GM19372 (cell line): ENCODE results near the gene SLC43A2.

Experiments
- ATAC-seq: cut with Tn5 transposase; IDR thresholded peaks from one replicate; pipeline ENCODE4 v1.9.1; 2021; ENCODE audit warnings: mild to moderate bottlenecking, low read depth, moderate library complexity; ENCODE audit not compliant: unreplicated experiment

SLC43A2 gene

DNA sequence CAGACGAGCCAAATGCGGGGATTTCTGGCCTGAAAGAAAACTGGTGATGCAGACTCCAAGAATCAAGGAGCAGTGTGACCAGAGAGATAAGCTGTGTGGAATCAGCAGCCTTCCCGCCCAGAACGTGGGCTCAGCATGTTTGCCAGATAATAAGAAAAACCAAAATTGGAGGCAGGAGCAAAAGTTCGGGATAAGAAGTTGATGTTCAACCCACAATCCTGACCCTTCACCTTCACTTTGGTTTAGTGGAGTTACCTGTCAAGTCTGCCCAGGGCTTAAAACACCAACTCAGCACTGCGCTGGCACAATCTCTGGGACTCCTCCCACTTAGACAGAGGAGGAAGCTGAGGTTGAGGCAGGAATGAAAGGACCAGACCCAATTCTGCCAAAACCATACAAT lies 3.1 kb downstream of the SLC43A2 start:
- ATAC-seq, result no peak

- ATAC-seq, result no peak
These were observed 3.6 kb downstream of the SLC43A2 start for GRCh38 chr17:1625053-1625452.

DNA sequence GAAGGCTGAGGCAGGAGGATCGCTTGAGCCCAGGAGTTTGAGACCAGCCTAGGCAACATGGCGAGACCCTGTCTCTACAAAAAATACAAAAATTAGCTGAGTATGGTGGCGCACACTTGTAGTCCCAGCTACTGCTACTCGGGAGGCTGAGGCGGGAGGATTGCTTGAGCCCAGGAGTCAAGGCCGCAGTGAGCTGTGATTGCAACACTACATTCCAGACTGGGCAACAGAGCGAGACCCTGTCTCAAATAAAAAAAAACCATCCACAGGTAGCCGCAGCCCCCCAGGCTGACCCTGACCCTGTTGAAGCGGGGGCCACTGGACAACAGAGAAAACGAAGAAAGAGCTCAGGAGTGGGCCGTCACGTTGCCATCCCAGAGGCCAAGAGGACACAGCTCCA lies 4.0 kb downstream of the SLC43A2 start:
- ATAC-seq, result no peak

DNA sequence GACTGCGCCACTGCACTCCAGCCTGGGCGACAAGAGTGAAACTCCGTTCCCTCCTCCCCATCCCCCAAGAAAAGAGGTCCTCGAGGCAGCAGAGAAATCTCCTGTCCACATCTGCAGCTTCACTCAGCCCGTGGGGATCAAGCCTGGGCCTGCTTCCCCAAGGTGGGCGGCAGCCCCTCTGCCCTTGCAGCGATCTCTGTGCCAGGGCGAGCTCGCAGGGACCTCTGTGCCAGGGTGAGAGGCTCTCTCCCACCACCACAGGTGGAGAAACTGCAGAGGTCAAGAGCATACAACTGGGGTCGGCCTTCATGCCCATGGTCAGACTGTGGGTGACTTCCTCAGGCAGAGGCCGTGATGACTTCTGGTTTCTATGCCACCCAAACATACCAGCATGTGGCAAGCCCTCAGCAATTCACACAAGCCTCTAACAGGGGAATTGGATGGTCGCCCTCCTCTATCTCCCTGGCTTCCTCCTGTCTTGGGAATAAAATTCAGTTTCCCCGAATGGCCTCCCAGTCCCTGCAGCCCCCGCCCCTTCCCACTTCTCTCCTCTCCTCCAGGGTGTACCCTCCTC lies 5.5 kb downstream of the SLC43A2 start:
- ATAC-seq, result no peak

DNA sequence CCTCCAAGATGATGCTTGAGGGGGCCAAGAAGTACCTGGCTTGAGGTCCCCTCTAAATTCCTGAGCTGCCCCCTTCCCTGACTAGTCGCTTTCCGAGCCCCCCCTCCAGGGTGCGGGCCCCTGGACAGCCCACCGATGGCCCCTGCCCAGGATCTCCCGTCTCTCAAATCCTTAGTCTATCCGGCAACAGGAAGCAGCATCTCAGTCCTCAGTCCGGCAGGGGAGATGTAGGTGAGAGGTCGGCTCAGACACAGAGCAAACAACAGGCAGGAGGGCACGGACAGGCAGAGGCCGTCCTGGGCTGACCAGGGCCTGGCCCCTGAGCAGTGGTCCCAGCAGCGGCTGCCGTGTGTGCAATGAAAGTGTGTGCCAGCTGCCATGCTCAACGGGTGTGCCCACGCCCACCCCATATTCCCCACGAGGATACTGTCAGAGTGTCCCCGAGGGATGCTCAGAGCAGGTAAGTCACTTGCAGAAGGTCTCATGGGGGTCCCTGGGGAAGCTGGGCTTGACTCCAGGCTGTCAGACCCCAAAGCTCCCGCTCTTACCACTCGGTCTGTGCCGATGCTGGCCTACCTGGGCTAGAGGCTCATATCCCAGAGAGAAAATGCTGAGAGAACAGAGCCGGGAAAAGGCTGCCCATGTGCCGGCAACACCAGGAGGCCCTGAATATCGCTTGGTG lies 7.2 kb downstream of the SLC43A2 start:
- no peak for ATAC-seq

DNA sequence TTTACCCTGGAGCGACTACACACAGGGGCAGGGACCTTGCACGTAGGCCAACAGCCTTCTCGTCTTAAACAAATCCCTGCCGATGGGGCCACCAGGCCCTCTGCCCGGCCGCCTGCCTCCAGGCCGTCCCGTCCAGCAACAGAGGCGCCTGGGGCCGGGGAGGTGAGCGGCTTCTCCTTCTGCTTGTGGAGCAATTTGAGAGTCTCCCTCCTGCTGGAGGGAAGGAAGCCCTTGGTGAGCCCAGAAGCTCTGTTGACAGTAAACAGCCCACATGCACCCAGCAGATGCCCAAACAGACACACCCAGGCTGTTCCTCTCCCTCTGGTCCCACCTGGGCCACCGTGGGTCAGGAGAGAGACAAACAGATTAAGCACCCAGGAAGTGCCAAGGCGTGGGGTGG lies 8.1 kb downstream of the SLC43A2 start:
- no peak for ATAC-seq

GRCh38 chr17:1617620-1618174 lies 10.9 kb downstream of the SLC43A2 start:
- ATAC-seq, result no peak

- no peak for ATAC-seq
These were observed 12.5 kb downstream of the SLC43A2 start for GRCh38 chr17:1616101-1616500.

DNA sequence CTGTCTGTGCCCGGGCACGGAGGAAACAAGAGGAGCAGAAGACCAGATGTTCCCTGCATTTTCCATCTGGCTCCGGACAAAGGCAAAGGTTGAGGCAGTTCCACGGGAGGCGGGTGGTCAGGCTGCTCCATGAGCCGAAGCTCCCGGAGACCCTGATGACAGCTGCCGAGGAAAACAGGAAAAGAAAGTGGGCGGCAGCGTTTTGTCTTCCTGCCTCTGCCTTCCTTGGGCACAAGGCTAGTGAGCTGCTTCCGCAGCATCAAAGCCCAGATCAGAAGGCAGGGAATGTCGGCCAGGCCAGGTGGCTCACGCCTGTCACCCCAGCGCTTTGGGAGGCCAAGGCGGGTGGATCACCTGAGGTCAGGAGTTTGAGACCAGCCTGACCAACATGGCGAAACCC lies 16.2 kb downstream of the SLC43A2 start:
- ATAC-seq, result no peak

GRCh38 chr17:1611715-1612114 lies 16.9 kb downstream of the SLC43A2 start:
- no peak for ATAC-seq

GRCh38 chr17:1608676-1609075 lies 20.0 kb downstream of the SLC43A2 start:
- ATAC-seq, result no peak

- ATAC-seq, result no peak
These were observed 20.7 kb downstream of the SLC43A2 start for GRCh38 chr17:1607971-1608320.

GRCh38 chr17:1606352-1606985 lies 22.2 kb downstream of the SLC43A2 start:
- no peak for ATAC-seq

DNA sequence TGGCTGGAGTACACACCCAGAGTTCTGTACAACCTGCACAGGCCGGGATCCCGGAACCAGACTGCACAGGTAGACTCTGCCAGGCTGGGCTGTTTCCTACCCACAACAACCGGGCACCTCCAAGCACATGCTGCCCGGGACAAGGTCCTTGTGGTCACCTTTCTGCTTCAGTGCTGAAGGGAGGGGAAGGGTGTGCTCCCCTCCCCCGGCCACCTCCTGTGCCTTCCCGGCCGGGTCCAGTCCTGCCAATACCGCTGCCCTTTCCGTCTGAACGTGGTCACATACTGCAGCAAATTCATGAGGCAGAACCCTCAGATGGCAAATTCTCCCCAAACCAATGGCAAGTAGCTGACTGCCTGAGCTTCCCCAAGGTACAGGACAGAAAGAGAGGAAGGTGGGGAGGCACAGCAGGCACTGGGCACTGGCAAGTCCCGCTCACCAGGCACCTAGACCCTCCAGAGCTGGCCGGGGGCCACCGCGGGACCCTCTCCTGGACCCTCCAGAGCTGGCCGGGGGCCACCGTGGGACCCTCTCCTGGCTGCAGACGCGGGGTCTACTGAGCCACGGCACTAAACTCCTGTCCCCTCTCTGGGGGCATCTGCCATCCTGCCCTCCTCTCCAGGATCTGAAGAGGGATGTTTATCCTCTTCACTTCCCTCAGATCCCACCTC lies 22.8 kb downstream of the SLC43A2 start:
- no peak for ATAC-seq

- ATAC-seq, result no peak
These were observed 23.7 kb downstream of the SLC43A2 start for GRCh38 chr17:1604831-1605528.

- no peak for ATAC-seq
These were observed 27.1 kb downstream of the SLC43A2 start for GRCh38 chr17:1601571-1601970.

GRCh38 chr17:1598399-1599095 lies 30.1 kb downstream of the SLC43A2 start:
- no peak for ATAC-seq

DNA sequence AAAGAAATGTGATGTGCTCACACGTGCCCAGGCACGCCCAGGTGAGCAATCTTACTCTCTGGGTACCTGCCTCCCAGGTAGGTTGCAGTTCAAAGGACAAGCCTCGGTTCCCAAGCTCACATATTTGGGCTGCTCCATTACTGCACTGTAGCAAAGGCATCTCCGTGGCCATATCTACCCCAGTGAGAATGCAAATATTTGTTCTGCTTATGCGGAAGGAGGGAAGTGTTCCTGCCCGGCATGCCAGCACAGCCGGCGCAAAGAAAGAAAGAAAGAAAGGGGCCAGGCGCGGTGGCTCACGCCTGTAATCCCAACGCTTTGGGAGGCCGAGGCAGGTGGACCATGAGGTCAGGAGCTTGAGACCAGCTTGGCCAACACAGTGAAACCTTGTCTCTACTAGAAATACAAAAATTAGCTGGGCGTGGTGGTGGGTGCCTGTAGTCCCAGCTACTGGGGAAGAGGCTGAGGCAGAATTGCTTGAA lies 30.7 kb downstream of the SLC43A2 start:
- ATAC-seq, result no peak

- ATAC-seq, result no peak
These were observed 35.1 kb downstream of the SLC43A2 start for GRCh38 chr17:1593630-1593931.
